ENCODE results near the gene HAAO.

DNA sequence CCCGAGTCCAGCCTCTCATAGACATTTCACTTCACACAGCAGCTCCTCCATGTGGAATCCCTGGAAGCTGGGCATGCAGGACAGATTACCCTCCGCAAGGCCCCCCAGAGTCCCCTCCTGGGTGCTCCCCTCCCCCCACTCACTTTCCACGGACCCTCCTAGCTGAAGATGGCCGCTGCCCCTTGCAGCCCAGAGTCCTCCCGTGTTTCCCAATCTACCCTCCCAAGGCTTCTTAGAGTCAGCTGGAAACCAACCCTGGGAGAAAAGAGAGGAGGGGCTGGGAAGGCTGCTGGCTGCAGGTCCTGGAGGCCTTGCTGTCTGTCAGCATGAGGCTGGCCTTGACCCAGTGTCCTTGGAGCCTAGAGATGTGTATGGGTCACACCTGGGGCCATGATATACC lies 49.0 kb upstream of the HAAO start:
- TF ChIP-seq SP1 (IDR thresholded peaks at IDR 0.05), result no peak
- no peak for TF ChIP-seq SUZ12 (IDR thresholded peaks at IDR 0.05)
- no peak for TF ChIP-seq ELF4 (IDR thresholded peaks at IDR 0.05)
- TF ChIP-seq BHLHE40 (IDR thresholded peaks at IDR 0.05; ENCODE audit: borderline replicate concordance), result no peak
- no peak for TF ChIP-seq ZNF384 (IDR thresholded peaks at IDR 0.05)
- TF ChIP-seq, protein P1, sequence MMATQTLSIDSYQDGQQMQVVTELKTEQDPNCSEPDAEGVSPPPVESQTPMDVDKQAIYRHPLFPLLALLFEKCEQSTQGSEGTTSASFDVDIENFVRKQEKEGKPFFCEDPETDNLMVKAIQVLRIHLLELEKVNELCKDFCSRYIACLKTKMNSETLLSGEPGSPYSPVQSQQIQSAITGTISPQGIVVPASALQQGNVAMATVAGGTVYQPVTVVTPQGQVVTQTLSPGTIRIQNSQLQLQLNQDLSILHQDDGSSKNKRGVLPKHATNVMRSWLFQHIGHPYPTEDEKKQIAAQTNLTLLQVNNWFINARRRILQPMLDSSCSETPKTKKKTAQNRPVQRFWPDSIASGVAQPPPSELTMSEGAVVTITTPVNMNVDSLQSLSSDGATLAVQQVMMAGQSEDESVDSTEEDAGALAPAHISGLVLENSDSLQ (IDR thresholded peaks at IDR 0.05), result no peak
- TF ChIP-seq FOXK2 (IDR thresholded peaks at IDR 0.05), result no peak
- no peak for TF ChIP-seq FOXM1 (IDR thresholded peaks at IDR 0.05; ENCODE audit: borderline replicate concordance)
- TF ChIP-seq ARNT (IDR thresholded peaks at IDR 0.05), result no peak
